ENCODE results near the gene GIPC1.

Gene GIPC1

GRCh38 chr19:14487370-14488125 lies 8.4 kb downstream of the GIPC1 start:
- DNase-seq = no peak

- no peak for DNase-seq
These were observed 13.6 kb downstream of the GIPC1 start for GRCh38 chr19:14482172-14482941.

- no peak for DNase-seq
These were observed 15.2 kb downstream of the GIPC1 start for GRCh38 chr19:14480700-14481079.

- DNase-seq = no peak
These were observed 15.8 kb downstream of the GIPC1 start for GRCh38 chr19:14479975-14480699.

- DNase-seq = no peak
These were observed 16.5 kb downstream of the GIPC1 start for GRCh38 chr19:14479309-14479974.

- DNase-seq = no peak
These were observed 17.8 kb downstream of the GIPC1 start for GRCh38 chr19:14478113-14478545.

GRCh38 chr19:14477418-14478112 lies 18.4 kb downstream of the GIPC1 start:
- no peak for DNase-seq

- no peak for DNase-seq
These were observed 19.1 kb downstream of the GIPC1 start for GRCh38 chr19:14476673-14477401.

- no peak for DNase-seq
These were observed 19.6 kb downstream of the GIPC1 start for GRCh38 chr19:14476327-14476672.

- DNase-seq = no peak
These were observed 20.5 kb downstream of the GIPC1 start, which contains the start of gene PTGER1 for GRCh38 chr19:14475251-14476073. PTGER1 (minus strand) TSS chr19:14475354; CDS start chr19:14474320, 1,034 bp downstream.

GRCh38 chr19:14474827-14475226 lies 21.1 kb downstream of the GIPC1 start:
- no peak for DNase-seq

- DNase-seq = no peak
These were observed 21.8 kb downstream of the GIPC1 start for GRCh38 chr19:14473978-14474578.

GRCh38 chr19:14473073-14473977 lies 22.6 kb downstream of the GIPC1 start:
- no peak for DNase-seq

GRCh38 chr19:14472202-14472938 lies 23.6 kb downstream of the GIPC1 start:
- no peak for DNase-seq

GRCh38 chr19:14471436-14472187 lies 24.3 kb downstream of the GIPC1 start:
- DNase-seq = no peak

- DNase-seq = no peak
These were observed 25.7 kb downstream of the GIPC1 start for GRCh38 chr19:14470031-14470876.

GRCh38 chr19:14467816-14468215 lies 28.1 kb downstream of the GIPC1 start:
- no peak for DNase-seq
